ENCODE results near the gene CUZD1. TPM values are rescaled to one million over a fixed set of nuclear protein-coding genes. Genes with fewer than 3 reads are reported as not detected.

CUZD1 gene
- total and polyA plus RNA-seq, 4 donors = 0.29 to 1.5 (median 0.97) TPM

DNA sequence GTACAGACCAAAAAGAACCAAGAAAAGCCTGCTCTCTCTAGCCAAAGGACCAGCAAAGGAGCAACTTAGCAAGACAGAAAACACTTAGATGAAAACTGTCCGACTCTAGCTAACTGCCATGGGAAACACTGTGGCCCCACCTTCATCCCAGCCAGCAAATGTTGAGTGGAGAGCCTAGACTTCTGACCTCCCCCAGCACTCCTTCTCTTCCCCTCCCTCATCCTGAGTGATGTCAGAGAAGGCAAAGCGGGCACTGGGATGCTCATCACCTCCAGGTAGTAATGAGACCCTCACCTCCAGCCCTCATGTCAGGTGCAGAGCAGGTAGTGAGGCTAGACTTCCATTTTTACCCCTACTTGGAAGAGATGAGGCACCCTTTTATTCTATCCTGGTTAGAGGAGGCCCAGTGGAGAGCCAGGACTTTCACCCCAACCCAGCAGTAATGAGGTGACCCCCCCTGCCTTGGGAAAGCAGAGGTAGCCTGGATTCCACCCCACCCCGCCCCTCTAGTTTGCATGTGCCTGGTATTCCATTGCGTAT is 16.9 kb downstream of the CUZD1 start:
- Histone ChIP-seq H3K27me3 (ENCODE audit: control insufficient read depth in 3 of 3, insufficient read depth in 3 of 3, low read length in 2 of 3) (peaks cover 0 to 5% (median 0%) of the 10 kb centered on the region in 3 donors), H3K4me3 (no peak overlapping the region), H3K9ac (ENCODE audit: insufficient read depth in 1 of 2, low read length in 2 of 2) (no peak overlapping the region), H3K27ac (ENCODE audit: low read depth in 1 of 2, low read length in 1 of 2) (no peak overlapping the region), H3K4me1 (ENCODE audit: control insufficient read depth in 5 of 5, insufficient read depth in 5 of 5, low read length in 5 of 5) (no peaks in the 10 kb centered on the region), H3K9me3 (ENCODE audit: control insufficient read depth in 4 of 4, insufficient read depth in 3 of 4, low read length in 3 of 4) (peaks cover 0 to 2% (median 0%) of the 10 kb centered on the region in 4 donors), H3K36me3 (ENCODE audit: control insufficient read depth in 4 of 4, insufficient read depth in 4 of 4, low read length in 4 of 4) (no peaks in the 10 kb centered on the region)
- ATAC-seq (ENCODE audit: insufficient read depth, low FRiP score) = no peak
- no peak for DNase-seq
- TF ChIP-seq, protein P1, sequence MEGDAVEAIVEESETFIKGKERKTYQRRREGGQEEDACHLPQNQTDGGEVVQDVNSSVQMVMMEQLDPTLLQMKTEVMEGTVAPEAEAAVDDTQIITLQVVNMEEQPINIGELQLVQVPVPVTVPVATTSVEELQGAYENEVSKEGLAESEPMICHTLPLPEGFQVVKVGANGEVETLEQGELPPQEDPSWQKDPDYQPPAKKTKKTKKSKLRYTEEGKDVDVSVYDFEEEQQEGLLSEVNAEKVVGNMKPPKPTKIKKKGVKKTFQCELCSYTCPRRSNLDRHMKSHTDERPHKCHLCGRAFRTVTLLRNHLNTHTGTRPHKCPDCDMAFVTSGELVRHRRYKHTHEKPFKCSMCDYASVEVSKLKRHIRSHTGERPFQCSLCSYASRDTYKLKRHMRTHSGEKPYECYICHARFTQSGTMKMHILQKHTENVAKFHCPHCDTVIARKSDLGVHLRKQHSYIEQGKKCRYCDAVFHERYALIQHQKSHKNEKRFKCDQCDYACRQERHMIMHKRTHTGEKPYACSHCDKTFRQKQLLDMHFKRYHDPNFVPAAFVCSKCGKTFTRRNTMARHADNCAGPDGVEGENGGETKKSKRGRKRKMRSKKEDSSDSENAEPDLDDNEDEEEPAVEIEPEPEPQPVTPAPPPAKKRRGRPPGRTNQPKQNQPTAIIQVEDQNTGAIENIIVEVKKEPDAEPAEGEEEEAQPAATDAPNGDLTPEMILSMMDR (IDR thresholded peaks at IDR 0.05; ENCODE audit: control extremely low read depth, extremely low read depth) = no peak
- WGBS, 2 donors = 83 to 87% methylated on average over 4 of the region's 4 CpGs

DNA sequence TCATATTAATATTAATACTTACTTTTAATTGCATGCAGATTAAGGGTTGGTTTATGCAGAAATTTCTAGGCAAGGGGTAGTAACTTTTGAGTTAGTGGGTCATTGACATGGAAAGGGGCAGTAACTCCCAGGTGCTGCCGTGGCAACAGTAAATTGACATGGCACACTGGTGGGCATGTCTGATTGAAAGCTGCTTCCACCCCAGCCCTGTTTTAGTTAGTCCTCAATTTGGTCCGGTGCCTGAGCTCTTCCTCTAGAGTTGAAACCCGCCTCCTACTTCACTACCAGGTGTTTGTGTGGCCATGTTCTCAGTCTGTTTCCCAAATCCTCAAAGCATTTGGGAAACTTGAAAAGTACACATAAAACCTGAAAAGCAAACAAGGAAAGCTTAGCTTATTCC is 18.4 kb downstream of the CUZD1 start:
- ATAC-seq (ENCODE audit: insufficient read depth, low FRiP score) (no peak), DNase-seq (no peak)
- Histone ChIP-seq H3K9ac (ENCODE audit: insufficient read depth in 1 of 2, low read length in 2 of 2) (no peak overlapping the region), H3K27ac (ENCODE audit: low read depth in 1 of 2, low read length in 1 of 2) (no peak overlapping the region), H3K36me3 (ENCODE audit: control insufficient read depth in 4 of 4, insufficient read depth in 4 of 4, low read length in 4 of 4) (no peaks in the 10 kb centered on the region), H3K4me3 (no peak overlapping the region), H3K27me3 (ENCODE audit: control insufficient read depth in 3 of 3, insufficient read depth in 3 of 3, low read length in 2 of 3) (peaks cover 0 to 5% (median 0%) of the 10 kb centered on the region in 3 donors), H3K4me1 (ENCODE audit: control insufficient read depth in 5 of 5, insufficient read depth in 5 of 5, low read length in 5 of 5) (no peaks in the 10 kb centered on the region), H3K9me3 (ENCODE audit: control insufficient read depth in 4 of 4, insufficient read depth in 3 of 4, low read length in 3 of 4) (peaks cover 0 to 2% (median 0%) of the 10 kb centered on the region in 4 donors)
- TF ChIP-seq, protein P1 (IDR thresholded peaks at IDR 0.05; ENCODE audit: control extremely low read depth, extremely low read depth) = no peak
- 92 to 94% methylated on average over 3 of the region's 3 CpGs for WGBS, 2 donors

DNA sequence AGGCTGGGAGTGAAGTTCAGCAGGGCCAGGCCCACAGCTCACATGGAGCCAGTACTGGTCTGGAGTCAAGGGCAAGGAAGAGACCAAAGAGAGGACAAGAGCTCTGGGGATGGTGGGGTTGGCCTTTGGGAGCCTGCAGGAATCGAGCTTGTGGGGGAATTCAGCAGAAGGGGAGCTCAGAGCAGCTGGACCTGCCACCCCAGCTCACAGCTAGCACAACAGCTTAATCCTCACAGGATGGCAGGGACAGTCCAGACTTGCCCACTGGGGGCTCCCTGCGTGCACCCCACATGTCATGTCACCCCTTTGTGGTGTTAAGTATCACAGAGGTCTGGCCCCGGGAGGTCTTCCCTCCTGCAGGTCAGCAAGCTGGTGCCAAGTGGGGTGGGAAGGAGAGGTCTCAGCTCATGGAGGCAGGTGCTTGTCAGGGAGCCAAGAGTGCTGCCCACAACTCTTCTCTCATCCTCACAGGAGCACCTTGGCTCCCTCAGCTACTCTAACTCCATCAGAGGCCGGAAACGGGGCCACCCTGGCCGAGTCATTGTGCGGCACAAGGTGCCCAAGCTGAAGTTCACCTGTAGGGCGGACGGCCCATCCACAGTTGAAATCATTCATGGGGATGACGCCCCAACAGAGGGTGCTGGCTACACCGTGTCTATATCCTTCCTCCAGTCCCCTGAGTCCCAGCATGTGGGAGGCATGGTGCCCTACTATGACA is 22.5 kb downstream of the CUZD1 start:
- peaks cover 0 to 21% (median 6%) of the 10 kb centered on the region in 3 donors for H3K27me3 ChIP-seq (ENCODE audit: control insufficient read depth in 3 of 3, insufficient read depth in 3 of 3, low read length in 2 of 3)
- H3K36me3 ChIP-seq (ENCODE audit: control insufficient read depth in 4 of 4, insufficient read depth in 4 of 4, low read length in 4 of 4) = no peaks in the 10 kb centered on the region
- 84 to 89% methylated on average over 11 of the region's 11 CpGs for WGBS, 2 donors
- H3K27ac ChIP-seq (ENCODE audit: low read depth in 1 of 2, low read length in 1 of 2) = no peak overlapping the region
- DNase-seq = no peak
- no peak for ATAC-seq (ENCODE audit: insufficient read depth, low FRiP score)
- TF ChIP-seq, protein P1 (IDR thresholded peaks at IDR 0.05; ENCODE audit: control extremely low read depth, extremely low read depth) = no peak
- H3K4me1 ChIP-seq (ENCODE audit: control insufficient read depth in 5 of 5, insufficient read depth in 5 of 5, low read length in 5 of 5) = no peaks in the 10 kb centered on the region
- H3K9ac ChIP-seq (ENCODE audit: insufficient read depth in 1 of 2, low read length in 2 of 2) = no peak overlapping the region
- no peak overlapping the region for H3K4me3 ChIP-seq
- H3K9me3 ChIP-seq (ENCODE audit: control insufficient read depth in 4 of 4, insufficient read depth in 3 of 4, low read length in 3 of 4) = peaks cover 0 to 2% (median 0%) of the 10 kb centered on the region in 4 donors

All from lung (tissue), 12 donors.